GM12878 (cell line): ENCODE data around the gene HMGCL. TPM values are rescaled to one million over a fixed set of nuclear protein-coding genes. Genes with fewer than 3 reads are reported as not detected.
A peak's percentile ranks its signal among the peaks of the same experiment; 100 is the strongest.

Experiments
- BACH1 ChIP-seq: fragments of 450-650 bp; IDR thresholded peaks from 2 replicates; pipeline ENCODE4 v1.6.1; 2017; ENCODE audit warnings: mild to moderate bottlenecking, borderline replicate concordance
- DPF2 ChIP-seq: fragments of 450-650 bp; IDR thresholded peaks from 2 replicates; pipeline ENCODE4 v1.6.1; 2017; ENCODE audit warnings: mild to moderate bottlenecking
- ESRRA ChIP-seq: IDR thresholded peaks from 2 replicates; pipeline ENCODE4 v1.6.1; 2012; ENCODE audit warnings: mild to moderate bottlenecking, low read length, improper control_type of control experiment
- KAT2A ChIP-seq: conservative IDR thresholded peaks from 2 replicates; pipeline ENCODE4 v1.6.1; 2011; ENCODE audit warnings: low read depth, low read length; ENCODE audit not compliant: control insufficient read depth
- NR2F1 ChIP-seq: fragments of 450-650 bp; conservative IDR thresholded peaks from 2 replicates; pipeline ENCODE4 v1.6.1; 2017; ENCODE audit warnings: mild to moderate bottlenecking
- POLR2A ChIP-seq: IDR thresholded peaks from 2 replicates; pipeline ENCODE4 v1.6.1; 2011; ENCODE audit warnings: low read depth, mild to moderate bottlenecking, low read length
- POLR2AphosphoS2 ChIP-seq: IDR thresholded peaks from 2 replicates; pipeline ENCODE4 v1.6.1; 2011; ENCODE audit warnings: low read depth, mild to moderate bottlenecking, low read length, improper control_type of control experiment, moderate library complexity
- RBBP5 ChIP-seq: fragments of 200-600 bp; sonication (generic); conservative IDR thresholded peaks from 2 replicates; pipeline ENCODE4 v1.6.1; 2016
- RUNX3 ChIP-seq: IDR thresholded peaks from 2 replicates; pipeline ENCODE4 v1.6.1; 2012; ENCODE audit warnings: low read length, inconsistent platforms
- STAT3 ChIP-seq: IDR thresholded peaks from 2 replicates; pipeline ENCODE4 v1.6.1; 2011; ENCODE audit warnings: low read depth, low read length, improper control_type of control experiment
- ZNF622 ChIP-seq: fragments of 450-650 bp; IDR thresholded peaks from 2 replicates; pipeline ENCODE4 v1.6.1; 2017; ENCODE audit warnings: mild to moderate bottlenecking, inconsistent platforms
- ZZZ3 ChIP-seq: IDR thresholded peaks from 2 replicates; pipeline ENCODE4 v1.6.1; 2011; ENCODE audit warnings: low read depth; ENCODE audit not compliant: control insufficient read depth, insufficient read length
- polyA plus RNA-seq, 11 experiments: library from polyadenylated mRNA; depleted of rRNA in 4 of 11; unstranded in 6 of 11; stranded (reverse) in 5 of 11; fragments of >200 nt; fragmentation: Nextera tagmentation in 4 of 11; fragmentation: Illumina TruSeq in 1 of 11; extraction: Ambion mirVana in 4 of 11; extraction: Trizol in 1 of 11; gene quantifications; 1 replicate in 1 of 11; 2 replicates in 10 of 11; pipeline versions ENCODE4 v1.2.1 to v1.2.3, GENCODE V29; 2011 to 2016; ENCODE audit warnings: inconsistent platforms in 2 of 11, missing spikeins in 2 of 11, low read depth in 1 of 11
- total RNA-seq, 4 experiments: library from RNA; depleted of rRNA in 3 of 4; stranded (reverse); fragments of >200 nt in 3 of 4; fragmentation: Illumina TruSeq in 1 of 4; extraction: Trizol in 1 of 4; gene quantifications; 2 replicates each; pipeline versions ENCODE4 v1.2.1 to v1.2.3, GENCODE V29; 2013 to 2021
- TF ChIP-seq, protein P1 (sequence below): IDR thresholded peaks from 2 replicates; pipeline ENCODE4 v1.6.1; 2012; ENCODE audit warnings: mild to moderate bottlenecking, low read depth, low read length
- TF ChIP-seq, protein P2 (sequence below): fragments of 150-350 bp; IDR thresholded peaks from 2 replicates; pipeline ENCODE4 v1.6.1; 2016; ENCODE audit warnings: low read depth, low read length
- TF ChIP-seq, protein P3 (sequence below): fragments of 450-650 bp; IDR thresholded peaks from 2 replicates; pipeline ENCODE4 v1.6.1; 2016; ENCODE audit warnings: mild to moderate bottlenecking, moderate library complexity, borderline replicate concordance
- TF ChIP-seq, protein P4 (sequence below): fragments of 450-650 bp; IDR thresholded peaks from 2 replicates; pipeline ENCODE4 v1.6.1; 2018; ENCODE audit warnings: mild to moderate bottlenecking, low read depth, moderate library complexity; ENCODE audit not compliant: partially characterized antibody
- TF ChIP-seq, protein P5 (sequence below): IDR thresholded peaks from 2 replicates; pipeline ENCODE4 v1.6.1; 2012; ENCODE audit warnings: low read depth, low read length, improper control_type of control experiment

The HMGCL gene
- total and polyA plus RNA-seq, 10 of the 15 experiments (the other 5 are each of a cell fraction or from before 2014, with no cell fraction given): 29.4 to 127 (median 36.4) TPM

DNA sequence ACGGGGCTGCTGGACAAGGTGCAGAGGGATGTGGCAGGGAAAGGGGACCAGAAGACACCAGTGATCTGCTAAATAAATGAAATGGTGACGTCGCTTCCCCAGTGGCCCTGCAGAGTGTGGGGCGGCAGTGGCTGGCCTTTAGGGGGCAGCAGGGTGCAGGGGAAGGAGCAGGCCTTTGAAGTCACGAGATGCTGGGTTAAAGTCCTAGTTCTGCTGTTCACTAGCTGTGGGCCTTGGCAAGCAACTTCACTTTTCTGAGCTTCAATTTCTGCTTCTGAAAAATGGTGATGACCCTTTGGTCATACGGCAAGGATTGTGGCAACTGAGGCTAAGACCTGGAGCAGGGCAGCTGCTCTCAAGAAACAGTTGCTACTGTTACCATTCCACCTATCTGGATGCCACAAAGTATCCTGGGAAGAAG lies 15.5 kb downstream of the HMGCL start (continued):
- TF ChIP-seq, protein P1, sequence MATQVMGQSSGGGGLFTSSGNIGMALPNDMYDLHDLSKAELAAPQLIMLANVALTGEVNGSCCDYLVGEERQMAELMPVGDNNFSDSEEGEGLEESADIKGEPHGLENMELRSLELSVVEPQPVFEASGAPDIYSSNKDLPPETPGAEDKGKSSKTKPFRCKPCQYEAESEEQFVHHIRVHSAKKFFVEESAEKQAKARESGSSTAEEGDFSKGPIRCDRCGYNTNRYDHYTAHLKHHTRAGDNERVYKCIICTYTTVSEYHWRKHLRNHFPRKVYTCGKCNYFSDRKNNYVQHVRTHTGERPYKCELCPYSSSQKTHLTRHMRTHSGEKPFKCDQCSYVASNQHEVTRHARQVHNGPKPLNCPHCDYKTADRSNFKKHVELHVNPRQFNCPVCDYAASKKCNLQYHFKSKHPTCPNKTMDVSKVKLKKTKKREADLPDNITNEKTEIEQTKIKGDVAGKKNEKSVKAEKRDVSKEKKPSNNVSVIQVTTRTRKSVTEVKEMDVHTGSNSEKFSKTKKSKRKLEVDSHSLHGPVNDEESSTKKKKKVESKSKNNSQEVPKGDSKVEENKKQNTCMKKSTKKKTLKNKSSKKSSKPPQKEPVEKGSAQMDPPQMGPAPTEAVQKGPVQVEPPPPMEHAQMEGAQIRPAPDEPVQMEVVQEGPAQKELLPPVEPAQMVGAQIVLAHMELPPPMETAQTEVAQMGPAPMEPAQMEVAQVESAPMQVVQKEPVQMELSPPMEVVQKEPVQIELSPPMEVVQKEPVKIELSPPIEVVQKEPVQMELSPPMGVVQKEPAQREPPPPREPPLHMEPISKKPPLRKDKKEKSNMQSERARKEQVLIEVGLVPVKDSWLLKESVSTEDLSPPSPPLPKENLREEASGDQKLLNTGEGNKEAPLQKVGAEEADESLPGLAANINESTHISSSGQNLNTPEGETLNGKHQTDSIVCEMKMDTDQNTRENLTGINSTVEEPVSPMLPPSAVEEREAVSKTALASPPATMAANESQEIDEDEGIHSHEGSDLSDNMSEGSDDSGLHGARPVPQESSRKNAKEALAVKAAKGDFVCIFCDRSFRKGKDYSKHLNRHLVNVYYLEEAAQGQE: no peak
- TF ChIP-seq STAT3 (no peak), RBBP5 (no peak), KAT2A (no peak), POLR2AphosphoS2 (no peak), RUNX3 (peak; percentile 10; the same call in 1 of the 2 replicates), BACH1 (peak; percentile 54; the same call in 1 of the 2 replicates), ESRRA (no peak), NR2F1 (no peak), ZNF622 (no peak), POLR2A (no peak), ZZZ3 (no peak), DPF2 (no peak)
- TF ChIP-seq, protein P2, sequence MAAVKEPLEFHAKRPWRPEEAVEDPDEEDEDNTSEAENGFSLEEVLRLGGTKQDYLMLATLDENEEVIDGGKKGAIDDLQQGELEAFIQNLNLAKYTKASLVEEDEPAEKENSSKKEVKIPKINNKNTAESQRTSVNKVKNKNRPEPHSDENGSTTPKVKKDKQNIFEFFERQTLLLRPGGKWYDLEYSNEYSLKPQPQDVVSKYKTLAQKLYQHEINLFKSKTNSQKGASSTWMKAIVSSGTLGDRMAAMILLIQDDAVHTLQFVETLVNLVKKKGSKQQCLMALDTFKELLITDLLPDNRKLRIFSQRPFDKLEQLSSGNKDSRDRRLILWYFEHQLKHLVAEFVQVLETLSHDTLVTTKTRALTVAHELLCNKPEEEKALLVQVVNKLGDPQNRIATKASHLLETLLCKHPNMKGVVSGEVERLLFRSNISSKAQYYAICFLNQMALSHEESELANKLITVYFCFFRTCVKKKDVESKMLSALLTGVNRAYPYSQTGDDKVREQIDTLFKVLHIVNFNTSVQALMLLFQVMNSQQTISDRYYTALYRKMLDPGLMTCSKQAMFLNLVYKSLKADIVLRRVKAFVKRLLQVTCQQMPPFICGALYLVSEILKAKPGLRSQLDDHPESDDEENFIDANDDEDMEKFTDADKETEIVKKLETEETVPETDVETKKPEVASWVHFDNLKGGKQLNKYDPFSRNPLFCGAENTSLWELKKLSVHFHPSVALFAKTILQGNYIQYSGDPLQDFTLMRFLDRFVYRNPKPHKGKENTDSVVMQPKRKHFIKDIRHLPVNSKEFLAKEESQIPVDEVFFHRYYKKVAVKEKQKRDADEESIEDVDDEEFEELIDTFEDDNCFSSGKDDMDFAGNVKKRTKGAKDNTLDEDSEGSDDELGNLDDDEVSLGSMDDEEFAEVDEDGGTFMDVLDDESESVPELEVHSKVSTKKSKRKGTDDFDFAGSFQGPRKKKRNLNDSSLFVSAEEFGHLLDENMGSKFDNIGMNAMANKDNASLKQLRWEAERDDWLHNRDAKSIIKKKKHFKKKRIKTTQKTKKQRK: no peak
- TF ChIP-seq, protein P3, sequence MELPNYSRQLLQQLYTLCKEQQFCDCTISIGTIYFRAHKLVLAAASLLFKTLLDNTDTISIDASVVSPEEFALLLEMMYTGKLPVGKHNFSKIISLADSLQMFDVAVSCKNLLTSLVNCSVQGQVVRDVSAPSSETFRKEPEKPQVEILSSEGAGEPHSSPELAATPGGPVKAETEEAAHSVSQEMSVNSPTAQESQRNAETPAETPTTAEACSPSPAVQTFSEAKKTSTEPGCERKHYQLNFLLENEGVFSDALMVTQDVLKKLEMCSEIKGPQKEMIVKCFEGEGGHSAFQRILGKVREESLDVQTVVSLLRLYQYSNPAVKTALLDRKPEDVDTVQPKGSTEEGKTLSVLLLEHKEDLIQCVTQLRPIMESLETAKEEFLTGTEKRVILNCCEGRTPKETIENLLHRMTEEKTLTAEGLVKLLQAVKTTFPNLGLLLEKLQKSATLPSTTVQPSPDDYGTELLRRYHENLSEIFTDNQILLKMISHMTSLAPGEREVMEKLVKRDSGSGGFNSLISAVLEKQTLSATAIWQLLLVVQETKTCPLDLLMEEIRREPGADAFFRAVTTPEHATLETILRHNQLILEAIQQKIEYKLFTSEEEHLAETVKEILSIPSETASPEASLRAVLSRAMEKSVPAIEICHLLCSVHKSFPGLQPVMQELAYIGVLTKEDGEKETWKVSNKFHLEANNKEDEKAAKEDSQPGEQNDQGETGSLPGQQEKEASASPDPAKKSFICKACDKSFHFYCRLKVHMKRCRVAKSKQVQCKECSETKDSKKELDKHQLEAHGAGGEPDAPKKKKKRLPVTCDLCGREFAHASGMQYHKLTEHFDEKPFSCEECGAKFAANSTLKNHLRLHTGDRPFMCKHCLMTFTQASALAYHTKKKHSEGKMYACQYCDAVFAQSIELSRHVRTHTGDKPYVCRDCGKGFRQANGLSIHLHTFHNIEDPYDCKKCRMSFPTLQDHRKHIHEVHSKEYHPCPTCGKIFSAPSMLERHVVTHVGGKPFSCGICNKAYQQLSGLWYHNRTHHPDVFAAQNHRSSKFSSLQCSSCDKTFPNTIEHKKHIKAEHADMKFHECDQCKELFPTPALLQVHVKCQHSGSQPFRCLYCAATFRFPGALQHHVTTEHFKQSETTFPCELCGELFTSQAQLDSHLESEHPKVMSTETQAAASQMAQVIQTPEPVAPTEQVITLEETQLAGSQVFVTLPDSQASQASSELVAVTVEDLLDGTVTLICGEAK: no peak
- TF ChIP-seq, protein P4, sequence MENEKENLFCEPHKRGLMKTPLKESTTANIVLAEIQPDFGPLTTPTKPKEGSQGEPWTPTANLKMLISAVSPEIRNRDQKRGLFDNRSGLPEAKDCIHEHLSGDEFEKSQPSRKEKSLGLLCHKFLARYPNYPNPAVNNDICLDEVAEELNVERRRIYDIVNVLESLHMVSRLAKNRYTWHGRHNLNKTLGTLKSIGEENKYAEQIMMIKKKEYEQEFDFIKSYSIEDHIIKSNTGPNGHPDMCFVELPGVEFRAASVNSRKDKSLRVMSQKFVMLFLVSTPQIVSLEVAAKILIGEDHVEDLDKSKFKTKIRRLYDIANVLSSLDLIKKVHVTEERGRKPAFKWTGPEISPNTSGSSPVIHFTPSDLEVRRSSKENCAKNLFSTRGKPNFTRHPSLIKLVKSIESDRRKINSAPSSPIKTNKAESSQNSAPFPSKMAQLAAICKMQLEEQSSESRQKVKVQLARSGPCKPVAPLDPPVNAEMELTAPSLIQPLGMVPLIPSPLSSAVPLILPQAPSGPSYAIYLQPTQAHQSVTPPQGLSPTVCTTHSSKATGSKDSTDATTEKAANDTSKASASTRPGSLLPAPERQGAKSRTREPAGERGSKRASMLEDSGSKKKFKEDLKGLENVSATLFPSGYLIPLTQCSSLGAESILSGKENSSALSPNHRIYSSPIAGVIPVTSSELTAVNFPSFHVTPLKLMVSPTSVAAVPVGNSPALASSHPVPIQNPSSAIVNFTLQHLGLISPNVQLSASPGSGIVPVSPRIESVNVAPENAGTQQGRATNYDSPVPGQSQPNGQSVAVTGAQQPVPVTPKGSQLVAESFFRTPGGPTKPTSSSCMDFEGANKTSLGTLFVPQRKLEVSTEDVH: no peak
- TF ChIP-seq, protein P5, sequence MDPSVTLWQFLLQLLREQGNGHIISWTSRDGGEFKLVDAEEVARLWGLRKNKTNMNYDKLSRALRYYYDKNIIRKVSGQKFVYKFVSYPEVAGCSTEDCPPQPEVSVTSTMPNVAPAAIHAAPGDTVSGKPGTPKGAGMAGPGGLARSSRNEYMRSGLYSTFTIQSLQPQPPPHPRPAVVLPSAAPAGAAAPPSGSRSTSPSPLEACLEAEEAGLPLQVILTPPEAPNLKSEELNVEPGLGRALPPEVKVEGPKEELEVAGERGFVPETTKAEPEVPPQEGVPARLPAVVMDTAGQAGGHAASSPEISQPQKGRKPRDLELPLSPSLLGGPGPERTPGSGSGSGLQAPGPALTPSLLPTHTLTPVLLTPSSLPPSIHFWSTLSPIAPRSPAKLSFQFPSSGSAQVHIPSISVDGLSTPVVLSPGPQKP: no peak
